Measurements from ENCODE around the gene CNTNAP5. TPM values are rescaled to one million over a fixed set of nuclear protein-coding genes. Genes with fewer than 3 reads are reported as not detected.

The CNTNAP5 gene
- total RNA-seq, 1 donor from 2014 or later, result not detected

- Mint-ChIP-seq H3K27ac (ENCODE audit: unreplicated experiment) (no peak overlapping the region), H3K36me3 (ENCODE audit: unreplicated experiment) (no peaks in the 10 kb centered on the region), H3K27me3 (ENCODE audit: unreplicated experiment) (no peaks in the 10 kb centered on the region), H3K4me1 (ENCODE audit: unreplicated experiment) (no peaks in the 10 kb centered on the region), H3K9me3 (ENCODE audit: unreplicated experiment) (peaks cover 42% of the 10 kb centered on the region), H3K4me3 (ENCODE audit: unreplicated experiment) (no peak overlapping the region)
- no peak for DNase-seq (ENCODE audit: extremely low spot score, unreplicated experiment)
- TF ChIP-seq CTCF (IDR thresholded peaks at IDR 0.05), result no peak
Observed at GRCh38 chr2:124575497-124575896, 550.4 kb downstream of the CNTNAP5 start.

- Mint-ChIP-seq H3K27ac (ENCODE audit: unreplicated experiment) (no peak overlapping the region), H3K36me3 (ENCODE audit: unreplicated experiment) (no peaks in the 10 kb centered on the region), H3K27me3 (ENCODE audit: unreplicated experiment) (no peaks in the 10 kb centered on the region), H3K9me3 (ENCODE audit: unreplicated experiment) (peaks cover 46% of the 10 kb centered on the region), H3K4me1 (ENCODE audit: unreplicated experiment) (no peaks in the 10 kb centered on the region), H3K4me3 (ENCODE audit: unreplicated experiment) (no peak overlapping the region)
- DNase-seq (ENCODE audit: extremely low spot score, unreplicated experiment), result no peak
- TF ChIP-seq CTCF (IDR thresholded peaks at IDR 0.05), result no peak
Observed at GRCh38 chr2:124580263-124580662, 555.2 kb downstream of the CNTNAP5 start.

- TF ChIP-seq CTCF (IDR thresholded peaks at IDR 0.05), result no peak
- no peaks in the 10 kb centered on the region for H3K4me1 Mint-ChIP-seq (ENCODE audit: unreplicated experiment)
- H3K4me3 Mint-ChIP-seq (ENCODE audit: unreplicated experiment), result no peak overlapping the region
- no peaks in the 10 kb centered on the region for H3K36me3 Mint-ChIP-seq (ENCODE audit: unreplicated experiment)
- no peaks in the 10 kb centered on the region for H3K27me3 Mint-ChIP-seq (ENCODE audit: unreplicated experiment)
- no peak for DNase-seq (ENCODE audit: extremely low spot score, unreplicated experiment)
- H3K27ac Mint-ChIP-seq (ENCODE audit: unreplicated experiment), result no peak overlapping the region
- H3K9me3 Mint-ChIP-seq (ENCODE audit: unreplicated experiment), result peaks cover 45% of the 10 kb centered on the region
Observed at GRCh38 chr2:124582387-124582786, 557.3 kb downstream of the CNTNAP5 start.

GRCh38 chr2:124584615-124585014 lies 559.5 kb downstream of the CNTNAP5 start:
- Mint-ChIP-seq H3K4me3 (ENCODE audit: unreplicated experiment) (no peak overlapping the region), H3K9me3 (ENCODE audit: unreplicated experiment) (peaks cover 41% of the 10 kb centered on the region), H3K27me3 (ENCODE audit: unreplicated experiment) (no peaks in the 10 kb centered on the region), H3K27ac (ENCODE audit: unreplicated experiment) (no peak overlapping the region), H3K36me3 (ENCODE audit: unreplicated experiment) (no peaks in the 10 kb centered on the region), H3K4me1 (ENCODE audit: unreplicated experiment) (no peaks in the 10 kb centered on the region)
- DNase-seq (ENCODE audit: extremely low spot score, unreplicated experiment), result no peak
- TF ChIP-seq CTCF (IDR thresholded peaks at IDR 0.05), result no peak

- H3K27ac Mint-ChIP-seq (ENCODE audit: unreplicated experiment), result no peak overlapping the region
- DNase-seq (ENCODE audit: extremely low spot score, unreplicated experiment), result no peak
- H3K4me3 Mint-ChIP-seq (ENCODE audit: unreplicated experiment), result no peak overlapping the region
- H3K4me1 Mint-ChIP-seq (ENCODE audit: unreplicated experiment), result no peaks in the 10 kb centered on the region
- no peaks in the 10 kb centered on the region for H3K36me3 Mint-ChIP-seq (ENCODE audit: unreplicated experiment)
- no peak for TF ChIP-seq CTCF (IDR thresholded peaks at IDR 0.05)
- no peaks in the 10 kb centered on the region for H3K27me3 Mint-ChIP-seq (ENCODE audit: unreplicated experiment)
- H3K9me3 Mint-ChIP-seq (ENCODE audit: unreplicated experiment), result peaks cover 42% of the 10 kb centered on the region
Observed at GRCh38 chr2:124585277-124585676, 560.2 kb downstream of the CNTNAP5 start.
